Stimulated activated CD4-positive, alpha-beta T cell treated with anti-CD3 and anti-CD28 coated beads, Interleukin-1b, Interleukin-23, amount 100 ng/mL, for 1 hour (primary cell): ENCODE results near the gene SLC22A23.

Experiments used
- DNase-seq, 2 donors: peaks; one replicate each; pipeline ENCODE4 v3.0.0-alpha.2; 2020; ENCODE audit warnings: low read depth in 2 of 2

The SLC22A23 gene

GRCh38 chr6:3353213-3353903 is 103.5 kb downstream of the SLC22A23 start:
- DNase-seq, result no peak

GRCh38 chr6:3352678-3353077 is 104.2 kb downstream of the SLC22A23 start:
- no peak for DNase-seq

GRCh38 chr6:3351829-3352524 is 104.9 kb downstream of the SLC22A23 start:
- no peak for DNase-seq

GRCh38 chr6:3351105-3351676 is 105.7 kb downstream of the SLC22A23 start:
- no peak for DNase-seq

GRCh38 chr6:3350252-3350796 is 106.5 kb downstream of the SLC22A23 start:
- no peak for DNase-seq

- no peak for DNase-seq
Measured at GRCh38 chr6:3349388-3350251, 107.2 kb downstream of the SLC22A23 start.

- no peak for DNase-seq
Measured at GRCh38 chr6:3348821-3349220, 108.0 kb downstream of the SLC22A23 start.

GRCh38 chr6:3347826-3348225 is 109.0 kb downstream of the SLC22A23 start:
- no peak for DNase-seq

GRCh38 chr6:3347247-3347646 is 109.6 kb downstream of the SLC22A23 start:
- no peak for DNase-seq

GRCh38 chr6:3346476-3346875 is 110.4 kb downstream of the SLC22A23 start:
- no peak for DNase-seq

GRCh38 chr6:3345836-3346235 is 111.0 kb downstream of the SLC22A23 start:
- DNase-seq, result no peak

GRCh38 chr6:3343089-3343883 is 113.6 kb downstream of the SLC22A23 start:
- no peak for DNase-seq

- DNase-seq, result no peak
Measured at GRCh38 chr6:3341467-3341866, 115.4 kb downstream of the SLC22A23 start.

- no peak for DNase-seq
Measured at GRCh38 chr6:3340894-3341293, 116.0 kb downstream of the SLC22A23 start.

GRCh38 chr6:3340358-3340802 is 116.5 kb downstream of the SLC22A23 start:
- no peak for DNase-seq

- DNase-seq, result no peak
Measured at GRCh38 chr6:3339811-3340210, 117.0 kb downstream of the SLC22A23 start.

- DNase-seq, result no peak
Measured at GRCh38 chr6:3337521-3338350, 119.1 kb downstream of the SLC22A23 start.

GRCh38 chr6:3336859-3337515 is 119.9 kb downstream of the SLC22A23 start:
- DNase-seq, result no peak

- no peak for DNase-seq
Measured at GRCh38 chr6:3336066-3336786, 120.6 kb downstream of the SLC22A23 start.
